Hepatocyte (in vitro differentiated cells): ENCODE results near the gene AGFG1. TPM values are rescaled to one million over a fixed set of nuclear protein-coding genes. Genes with fewer than 3 reads are reported as not detected.

Experiments
- DNase-seq: peaks from one replicate; pipeline ENCODE4 v3.0.0-alpha.2; 2016; ENCODE audit warnings: low spot score
- H2AFZ ChIP-seq: fragments of 200-600 bp; sonication (generic); 2 replicates; pipeline ENCODE4 v1.6.0; 2016; ENCODE audit warnings: antibody characterized with exemption, mild to moderate bottlenecking
- H3K27ac ChIP-seq: fragments of 200-600 bp; sonication (generic); 2 replicates; pipeline ENCODE4 v1.5.1; 2016; ENCODE audit warnings: mild to moderate bottlenecking
- H3K27me3 ChIP-seq: fragments of 200-600 bp; sonication (generic); 2 replicates; pipeline ENCODE4 v1.6.1; 2016
- H3K36me3 ChIP-seq: fragments of 200-600 bp; sonication (generic); replicated peaks from 2 replicates; pipeline ENCODE4 v1.5.1; 2016; ENCODE audit warnings: low read depth; ENCODE audit not compliant: insufficient read depth
- H3K4me1 ChIP-seq: fragments of 200-600 bp; sonication (generic); 2 replicates; pipeline ENCODE4 v1.5.1; 2016; ENCODE audit warnings: mild to moderate bottlenecking, moderate library complexity; ENCODE audit not compliant: insufficient read depth
- H3K4me2 ChIP-seq: fragments of 200-600 bp; sonication (generic); 2 replicates; pipeline ENCODE4 v1.6.0; 2016
- H3K4me3 ChIP-seq: fragments of 200-600 bp; sonication (generic); 2 replicates; pipeline ENCODE4 v1.5.1; 2016; ENCODE audit warnings: mild to moderate bottlenecking
- H3K79me2 ChIP-seq: fragments of 200-600 bp; sonication (generic); 2 replicates; pipeline ENCODE4 v1.6.0; 2017; ENCODE audit warnings: mild to moderate bottlenecking
- H3K9me2 ChIP-seq: fragments of 200-600 bp; sonication (generic); replicated peaks from 2 replicates; pipeline ENCODE4 v1.6.0; 2017; ENCODE audit warnings: mild to moderate bottlenecking; ENCODE audit not compliant: insufficient read depth
- H3K9me3 ChIP-seq: fragments of 200-600 bp; sonication (generic); 2 replicates; pipeline ENCODE4 v1.5.1; 2016; ENCODE audit warnings: low read depth, mild to moderate bottlenecking
- H4K20me1 ChIP-seq: fragments of 200-600 bp; sonication (generic); 2 replicates; pipeline ENCODE4 v1.6.0; 2016; ENCODE audit warnings: mild to moderate bottlenecking; ENCODE audit not compliant: insufficient read depth, poor library complexity, severe bottlenecking
- EZH2 ChIP-seq: fragments of 200-600 bp; sonication (generic); IDR thresholded peaks from 2 replicates; pipeline ENCODE4 v1.6.1; 2016; ENCODE audit warnings: antibody characterized with exemption, mild to moderate bottlenecking, borderline replicate concordance
- EZH2phosphoT487 ChIP-seq: fragments of 200-600 bp; sonication (generic); IDR thresholded peaks from one replicate; pipeline ENCODE4 v1.6.1; 2018; ENCODE audit warnings: antibody characterized with exemption, mild to moderate bottlenecking, low read depth, moderate library complexity; ENCODE audit not compliant: unreplicated experiment, severe bottlenecking
- WGBS: methylation state at CpG from one replicate; pipeline ENCODE4 v1.1.6; 2016; ENCODE audit warnings: low lambda C conversion rate; ENCODE audit errors: missing lambda C conversion rate; 5-methylcytosine and 5-hydroxymethylcytosine counted together
- polyA plus RNA-seq: library from polyadenylated mRNA; unstranded; fragments of >200 nt; fragmentation: Nextera tagmentation; extraction: Ambion mirVana; gene quantifications from 2 replicates; pipeline ENCODE4 v1.2.1, GENCODE V29; 2016
- total RNA-seq: library from RNA; depleted of rRNA; stranded (reverse); fragments of >200 nt; gene quantifications from 2 replicates; pipeline ENCODE4 v1.2.3, GENCODE V29; 2014
- TF ChIP-seq, protein P1 (sequence below): fragments of 200-600 bp; sonication (generic); IDR thresholded peaks from 2 replicates; pipeline ENCODE4 v1.5.1; 2016; ENCODE audit warnings: antibody characterized with exemption, mild to moderate bottlenecking; ENCODE audit not compliant: poor library complexity

Gene AGFG1
- total and polyA plus RNA-seq, 2 experiments from 2014 or later = 62.4 to 91.6 TPM

DNA sequence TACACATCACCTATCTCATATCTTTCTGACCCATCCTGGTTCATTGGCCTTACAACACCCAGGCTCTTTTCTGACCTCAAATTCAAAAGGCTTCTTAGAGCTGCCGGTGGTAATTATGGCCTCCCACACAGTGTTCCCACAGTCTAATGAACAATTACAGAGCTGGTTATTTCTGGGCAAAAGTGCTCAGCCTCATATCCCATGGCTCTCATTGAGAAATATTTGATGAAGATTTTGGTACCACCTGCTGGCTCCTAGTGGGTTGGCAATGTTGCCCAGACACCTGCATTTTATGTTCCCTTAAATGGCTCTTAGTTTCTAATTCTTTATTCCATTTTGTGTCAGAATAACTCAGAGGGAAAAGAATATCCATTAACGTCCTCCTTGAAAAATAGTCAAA lies 106.7 kb downstream of the AGFG1 start:
- Histone ChIP-seq H3K27ac (no peak overlapping the region), H3K36me3 (no peaks in the 10 kb centered on the region), H2AFZ (no peak overlapping the region)

GRCh38 chr2:227579791-227580190 lies 107.8 kb downstream of the AGFG1 start:
- Histone ChIP-seq H3K9me3 (no peaks in the 10 kb centered on the region), H3K27ac (no peak overlapping the region), H3K9me2 (no peaks in the 10 kb centered on the region), H3K4me3 (no peak overlapping the region), H3K79me2 (no peaks in the 10 kb centered on the region), H3K4me2 (no peak overlapping the region), H3K4me1 (no peaks in the 10 kb centered on the region), H4K20me1 (no peaks in the 10 kb centered on the region), H2AFZ (no peak overlapping the region), H3K27me3 (no peaks in the 10 kb centered on the region), H3K36me3 (no peaks in the 10 kb centered on the region)
- no peak for TF ChIP-seq EZH2phosphoT487
- no peak for TF ChIP-seq EZH2
- TF ChIP-seq, protein P1, sequence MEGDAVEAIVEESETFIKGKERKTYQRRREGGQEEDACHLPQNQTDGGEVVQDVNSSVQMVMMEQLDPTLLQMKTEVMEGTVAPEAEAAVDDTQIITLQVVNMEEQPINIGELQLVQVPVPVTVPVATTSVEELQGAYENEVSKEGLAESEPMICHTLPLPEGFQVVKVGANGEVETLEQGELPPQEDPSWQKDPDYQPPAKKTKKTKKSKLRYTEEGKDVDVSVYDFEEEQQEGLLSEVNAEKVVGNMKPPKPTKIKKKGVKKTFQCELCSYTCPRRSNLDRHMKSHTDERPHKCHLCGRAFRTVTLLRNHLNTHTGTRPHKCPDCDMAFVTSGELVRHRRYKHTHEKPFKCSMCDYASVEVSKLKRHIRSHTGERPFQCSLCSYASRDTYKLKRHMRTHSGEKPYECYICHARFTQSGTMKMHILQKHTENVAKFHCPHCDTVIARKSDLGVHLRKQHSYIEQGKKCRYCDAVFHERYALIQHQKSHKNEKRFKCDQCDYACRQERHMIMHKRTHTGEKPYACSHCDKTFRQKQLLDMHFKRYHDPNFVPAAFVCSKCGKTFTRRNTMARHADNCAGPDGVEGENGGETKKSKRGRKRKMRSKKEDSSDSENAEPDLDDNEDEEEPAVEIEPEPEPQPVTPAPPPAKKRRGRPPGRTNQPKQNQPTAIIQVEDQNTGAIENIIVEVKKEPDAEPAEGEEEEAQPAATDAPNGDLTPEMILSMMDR = no peak
- no peak for DNase-seq
- 97% methylated on average over 1 of the region's 1 CpG for WGBS

More for the DNA sequence above, 106.7 kb downstream of the AGFG1 start:
- Histone ChIP-seq H3K4me1 (no peaks in the 10 kb centered on the region), H4K20me1 (no peaks in the 10 kb centered on the region), H3K9me2 (no peaks in the 10 kb centered on the region), H3K9me3 (no peaks in the 10 kb centered on the region), H3K4me2 (no peak overlapping the region), H3K4me3 (no peak overlapping the region), H3K27me3 (no peaks in the 10 kb centered on the region), H3K79me2 (no peaks in the 10 kb centered on the region)
- no peak for TF ChIP-seq EZH2
- TF ChIP-seq EZH2phosphoT487 = no peak
- TF ChIP-seq, protein P1 = no peak
- no peak for DNase-seq
- WGBS = 79% methylated on average over 2 of the region's 2 CpGs

- Histone ChIP-seq H3K4me1 (no peaks in the 10 kb centered on the region), H3K27ac (no peak overlapping the region), H3K79me2 (no peaks in the 10 kb centered on the region), H4K20me1 (no peaks in the 10 kb centered on the region), H3K36me3 (no peaks in the 10 kb centered on the region), H3K4me2 (no peak overlapping the region), H2AFZ (no peak overlapping the region), H3K27me3 (no peaks in the 10 kb centered on the region), H3K9me2 (no peaks in the 10 kb centered on the region), H3K4me3 (no peak overlapping the region), H3K9me3 (no peaks in the 10 kb centered on the region)
- TF ChIP-seq, protein P1 = no peak
- TF ChIP-seq EZH2 (no peak), EZH2phosphoT487 (no peak)
- no peak for DNase-seq
Measured at GRCh38 chr2:227582369-227582768, 110.4 kb downstream of the AGFG1 start.
